Activated naive CD8-positive, alpha-beta T cell treated with anti-CD3 and anti-CD28 coated beads for 36 hours (primary cell): ENCODE data around the gene EML1. TPM values are rescaled to one million over a fixed set of nuclear protein-coding genes. Genes with fewer than 3 reads are reported as not detected.
A peak's percentile ranks its signal among the peaks of the same experiment; 100 is the strongest.

Experiments
- DNase-seq: peaks from one replicate; pipeline ENCODE4 v3.0.0; 2021
- H3K27ac Mint-ChIP-seq: one replicate; pipeline ENCODE4 v1.8.0; 2022; ENCODE audit warnings: mild to moderate bottlenecking, moderate library complexity, mixed read lengths
- H3K27me3 Mint-ChIP-seq: one replicate; pipeline ENCODE4 v1.8.0; 2022; ENCODE audit warnings: mild to moderate bottlenecking, mixed read lengths
- H3K36me3 Mint-ChIP-seq: one replicate; pipeline ENCODE4 v1.8.0; 2021; ENCODE audit warnings: mild to moderate bottlenecking, mixed read lengths
- H3K4me1 Mint-ChIP-seq: one replicate; pipeline ENCODE4 v1.8.0; 2021; ENCODE audit warnings: mixed read lengths
- H3K4me3 Mint-ChIP-seq: one replicate; pipeline ENCODE4 v1.8.0; 2022; ENCODE audit warnings: mild to moderate bottlenecking, moderate library complexity, mixed read lengths
- H3K9me3 Mint-ChIP-seq: one replicate; pipeline ENCODE4 v1.8.0; 2022; ENCODE audit warnings: mixed read lengths
- total RNA-seq, 2 experiments: library from RNA; stranded (reverse); gene quantifications; one replicate each; pipeline ENCODE4 v1.2.3, GENCODE V29; 2021

The EML1 gene
- total RNA-seq, 2 experiments from 2014 or later = 0.36 to 1.0 TPM

GRCh38 chr14:99916091-99916383, 122.8 kb downstream of the EML1 start:
- peaks cover 5% of the 10 kb centered on the region for H3K27me3 Mint-ChIP-seq
- H3K4me3 Mint-ChIP-seq = no peak overlapping the region
- no peaks in the 10 kb centered on the region for H3K36me3 Mint-ChIP-seq
- DNase-seq = no peak
- H3K27ac Mint-ChIP-seq = no peak overlapping the region
- H3K9me3 Mint-ChIP-seq = no peaks in the 10 kb centered on the region
- H3K4me1 Mint-ChIP-seq = no peaks in the 10 kb centered on the region

GRCh38 chr14:99918781-99919180, 125.6 kb downstream of the EML1 start:
- H3K27ac Mint-ChIP-seq = no peak overlapping the region
- no peak overlapping the region for H3K4me3 Mint-ChIP-seq
- no peak for DNase-seq
- no peaks in the 10 kb centered on the region for H3K4me1 Mint-ChIP-seq
- H3K36me3 Mint-ChIP-seq = no peaks in the 10 kb centered on the region
- peaks cover 4% of the 10 kb centered on the region for H3K27me3 Mint-ChIP-seq
- no peaks in the 10 kb centered on the region for H3K9me3 Mint-ChIP-seq

- peaks cover 11% of the 10 kb centered on the region for H3K27me3 Mint-ChIP-seq
- no peak for DNase-seq
- no peaks in the 10 kb centered on the region for H3K4me1 Mint-ChIP-seq
- no peak overlapping the region for H3K27ac Mint-ChIP-seq
- H3K36me3 Mint-ChIP-seq = no peaks in the 10 kb centered on the region
- H3K4me3 Mint-ChIP-seq = no peak overlapping the region
- no peaks in the 10 kb centered on the region for H3K9me3 Mint-ChIP-seq
Observed at GRCh38 chr14:99921425-99921824, 128.2 kb downstream of the EML1 start.

GRCh38 chr14:99924379-99924778, 131.2 kb downstream of the EML1 start:
- no peak for DNase-seq
- Mint-ChIP-seq H3K27me3 (peaks cover 15% of the 10 kb centered on the region), H3K4me1 (no peaks in the 10 kb centered on the region), H3K9me3 (no peaks in the 10 kb centered on the region), H3K4me3 (no peak overlapping the region), H3K36me3 (no peaks in the 10 kb centered on the region), H3K27ac (no peak overlapping the region)

GRCh38 chr14:99925471-99925870, 132.3 kb downstream of the EML1 start:
- Mint-ChIP-seq H3K27me3 (peaks cover 15% of the 10 kb centered on the region), H3K4me3 (no peak overlapping the region), H3K4me1 (no peaks in the 10 kb centered on the region), H3K36me3 (no peaks in the 10 kb centered on the region), H3K9me3 (no peaks in the 10 kb centered on the region), H3K27ac (no peak overlapping the region)
- no peak for DNase-seq

- Mint-ChIP-seq H3K27ac (no peak overlapping the region), H3K9me3 (no peaks in the 10 kb centered on the region), H3K4me3 (no peak overlapping the region), H3K27me3 (peaks cover 11% of the 10 kb centered on the region), H3K4me1 (peaks cover 3% of the 10 kb centered on the region), H3K36me3 (no peaks in the 10 kb centered on the region)
- DNase-seq = no peak
Observed at GRCh38 chr14:99928963-99929362, 135.8 kb downstream of the EML1 start.

- Mint-ChIP-seq H3K36me3 (no peaks in the 10 kb centered on the region), H3K27ac (no peak overlapping the region), H3K9me3 (no peaks in the 10 kb centered on the region), H3K4me1 (peaks cover 3% of the 10 kb centered on the region), H3K27me3 (peaks cover 11% of the 10 kb centered on the region), H3K4me3 (no peak overlapping the region)
- no peak for DNase-seq
Observed at GRCh38 chr14:99929601-99930000, 136.4 kb downstream of the EML1 start.

- DNase-seq = peak; percentile 38
- Mint-ChIP-seq H3K4me1 (peaks cover 3% of the 10 kb centered on the region), H3K36me3 (no peaks in the 10 kb centered on the region), H3K27me3 (peaks cover 8% of the 10 kb centered on the region), H3K27ac (no peak overlapping the region), H3K4me3 (no peak overlapping the region), H3K9me3 (no peaks in the 10 kb centered on the region)
Observed at GRCh38 chr14:99930420-99931274, 137.4 kb downstream of the EML1 start.

GRCh38 chr14:99931308-99931707, 138.1 kb downstream of the EML1 start:
- no peak overlapping the region for H3K4me3 Mint-ChIP-seq
- DNase-seq = no peak
- H3K27ac Mint-ChIP-seq = no peak overlapping the region
- H3K9me3 Mint-ChIP-seq = no peaks in the 10 kb centered on the region
- peaks cover 3% of the 10 kb centered on the region for H3K4me1 Mint-ChIP-seq
- H3K36me3 Mint-ChIP-seq = no peaks in the 10 kb centered on the region
- H3K27me3 Mint-ChIP-seq = peaks cover 5% of the 10 kb centered on the region

GRCh38 chr14:99936056-99936455, 142.8 kb downstream of the EML1 start:
- Mint-ChIP-seq H3K27me3 (no peaks in the 10 kb centered on the region), H3K4me1 (no peaks in the 10 kb centered on the region), H3K36me3 (no peaks in the 10 kb centered on the region), H3K9me3 (no peaks in the 10 kb centered on the region), H3K4me3 (no peak overlapping the region), H3K27ac (no peak overlapping the region)
- no peak for DNase-seq

- Mint-ChIP-seq H3K27ac (no peak overlapping the region), H3K4me3 (no peak overlapping the region), H3K9me3 (no peaks in the 10 kb centered on the region), H3K27me3 (no peaks in the 10 kb centered on the region), H3K4me1 (no peaks in the 10 kb centered on the region), H3K36me3 (no peaks in the 10 kb centered on the region)
- no peak for DNase-seq
Observed at GRCh38 chr14:99936738-99937474, 143.7 kb downstream of the EML1 start.

GRCh38 chr14:99937475-99938244, 144.4 kb downstream of the EML1 start:
- no peaks in the 10 kb centered on the region for H3K9me3 Mint-ChIP-seq
- H3K27me3 Mint-ChIP-seq = no peaks in the 10 kb centered on the region
- H3K27ac Mint-ChIP-seq = no peak overlapping the region
- no peak overlapping the region for H3K4me3 Mint-ChIP-seq
- H3K36me3 Mint-ChIP-seq = no peaks in the 10 kb centered on the region
- DNase-seq = no peak
- no peaks in the 10 kb centered on the region for H3K4me1 Mint-ChIP-seq

- Mint-ChIP-seq H3K36me3 (no peaks in the 10 kb centered on the region), H3K4me3 (no peak overlapping the region), H3K27ac (no peak overlapping the region), H3K4me1 (no peaks in the 10 kb centered on the region), H3K9me3 (no peaks in the 10 kb centered on the region), H3K27me3 (no peaks in the 10 kb centered on the region)
- DNase-seq = no peak
Observed at GRCh38 chr14:99938376-99938775, 145.2 kb downstream of the EML1 start.

- no peak for DNase-seq
- no peak overlapping the region for H3K27ac Mint-ChIP-seq
- no peaks in the 10 kb centered on the region for H3K9me3 Mint-ChIP-seq
- H3K27me3 Mint-ChIP-seq = no peaks in the 10 kb centered on the region
- no peaks in the 10 kb centered on the region for H3K4me1 Mint-ChIP-seq
- no peaks in the 10 kb centered on the region for H3K36me3 Mint-ChIP-seq
- no peak overlapping the region for H3K4me3 Mint-ChIP-seq
Observed at GRCh38 chr14:99938896-99939295, 145.7 kb downstream of the EML1 start.

- DNase-seq = no peak
- Mint-ChIP-seq H3K9me3 (no peaks in the 10 kb centered on the region), H3K36me3 (no peaks in the 10 kb centered on the region), H3K27ac (no peak overlapping the region), H3K27me3 (no peaks in the 10 kb centered on the region), H3K4me3 (no peak overlapping the region), H3K4me1 (no peaks in the 10 kb centered on the region)
Observed at GRCh38 chr14:99939421-99939820, 146.2 kb downstream of the EML1 start.
